Myocyte (in vitro differentiated cells): ENCODE results near the gene MARK2. TPM values are rescaled to one million over a fixed set of nuclear protein-coding genes. Genes with fewer than 3 reads are reported as not detected.
"Not testable (repeated sequence)": the region's sequence is repeated elsewhere in the genome, so short reads cannot be mapped to it uniquely, and the experiment has no call there.

Source experiments
- DNase-seq: peaks from one replicate; pipeline ENCODE4 v3.0.0-alpha.2; 2012; ENCODE audit warnings: low read depth
- polyA plus RNA-seq: library from polyadenylated mRNA; unstranded; fragments of >200 nt; gene quantifications from one replicate; pipeline ENCODE4 v1.2.1, GENCODE V29; 2012; ENCODE audit warnings: missing spikeins
- total RNA-seq: library from RNA; depleted of rRNA; stranded (reverse); fragments of >200 nt; gene quantifications from 2 replicates; pipeline ENCODE4 v1.2.3, GENCODE V29; 2014

Gene MARK2
- total RNA-seq = 23.2 and 25.4 TPM in 2 replicates
- 17.9 TPM for polyA plus RNA-seq

- peak; percentile 98 for DNase-seq
These were observed at the start of gene MARK2 for GRCh38 chr11:63838678-63839507. TSS of gene MARK2 (plus strand) at chr11:63839110. CDS start at chr11:63839507, 397 bp downstream.

DNA sequence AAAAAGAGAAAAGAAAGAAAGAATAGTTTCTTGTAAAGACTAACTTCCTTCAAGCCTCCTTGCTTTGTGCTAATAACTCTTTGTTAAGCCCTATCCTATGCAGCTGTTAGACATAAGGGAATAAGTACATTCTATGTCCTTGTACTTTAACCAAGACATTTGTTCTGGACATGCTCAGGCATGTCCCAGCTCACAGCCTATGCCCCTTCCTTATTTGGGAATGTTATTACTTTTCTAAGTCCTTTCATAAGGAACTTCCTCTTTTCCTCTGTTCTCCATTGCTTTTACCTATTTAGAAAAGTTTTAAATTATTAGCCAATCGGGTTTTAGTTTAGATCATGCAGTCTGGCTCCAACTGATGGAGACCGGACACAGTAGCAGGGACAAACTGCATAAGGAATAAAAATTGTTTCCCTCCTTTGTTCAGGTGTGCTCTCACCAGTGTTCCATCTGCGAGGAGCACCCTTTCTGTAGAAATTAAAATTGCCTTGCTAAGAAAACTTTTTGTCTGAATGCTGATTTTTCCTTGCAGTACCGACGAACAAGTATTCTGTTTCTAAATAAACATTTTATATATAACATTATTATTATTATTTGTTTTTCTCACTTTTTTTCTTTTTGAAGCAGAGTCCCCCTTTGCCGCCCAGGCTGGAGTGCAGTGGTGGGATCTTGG is 47.3 kb upstream of the MARK2 start:
- no peak for DNase-seq

DNA sequence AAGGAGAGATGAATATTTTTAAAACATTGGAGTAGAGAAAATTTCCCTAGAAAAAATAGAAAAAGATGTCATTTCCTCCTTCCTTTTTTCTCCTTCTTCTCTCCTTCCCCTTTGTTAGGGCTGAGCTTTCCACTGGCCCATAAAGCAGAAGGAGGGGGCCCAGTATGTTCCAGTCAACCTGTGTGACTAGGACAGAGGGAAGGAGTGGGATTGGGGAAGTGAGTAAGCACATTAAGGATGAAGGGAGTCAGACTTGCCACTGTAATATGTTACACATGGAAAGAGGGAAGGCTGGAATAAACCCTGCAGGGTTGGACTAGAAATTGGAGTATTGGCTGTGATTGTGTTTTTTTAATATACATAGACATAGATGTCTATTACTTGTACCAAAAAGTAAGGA is 45.7 kb upstream of the MARK2 start:
- no peak for DNase-seq

- no peak for DNase-seq
These were observed 43.8 kb upstream of the MARK2 start for GRCh38 chr11:63795066-63795465.

DNA sequence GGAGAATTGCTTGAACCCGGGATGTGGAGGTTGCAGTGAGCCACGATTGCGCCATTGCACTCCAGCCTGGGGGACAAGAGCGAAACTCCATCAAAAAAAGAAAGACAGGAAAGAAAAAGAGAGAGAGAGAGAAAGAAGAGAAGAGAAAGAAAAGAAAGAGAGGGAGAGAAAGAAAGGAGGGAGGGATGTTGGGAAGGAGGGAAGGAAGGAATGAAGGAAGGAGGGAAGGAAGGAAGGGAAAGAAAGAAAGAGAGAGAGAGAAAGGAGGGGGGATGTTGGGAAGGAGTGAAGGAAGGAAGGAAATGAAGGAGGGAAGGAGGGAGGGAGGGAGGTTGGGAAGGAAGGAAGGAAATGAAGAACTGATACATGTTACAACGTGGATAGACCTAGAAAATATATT is 38.0 kb upstream of the MARK2 start:
- no peak for DNase-seq

- peak; percentile 72 for DNase-seq
These were observed 36.1 kb upstream of the MARK2 start for GRCh38 chr11:63802637-63803414.

DNA sequence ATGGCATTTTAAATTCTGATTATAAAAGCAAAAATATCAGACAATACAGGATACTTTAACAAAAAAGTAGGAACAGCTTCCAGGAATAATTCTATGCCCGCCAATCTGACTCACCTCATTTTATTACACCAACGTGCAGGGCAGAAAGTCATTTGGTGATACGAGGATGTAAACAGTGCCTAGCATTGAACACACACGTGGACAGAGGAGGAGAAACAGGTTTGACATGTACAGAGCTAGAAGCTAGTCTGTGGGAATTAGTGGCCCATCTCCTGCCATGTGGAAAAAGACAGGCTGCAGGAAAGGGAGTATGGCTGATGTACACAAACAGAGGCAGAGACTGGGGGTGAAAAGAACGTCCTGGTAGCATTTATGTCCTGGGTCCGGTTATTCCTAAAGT is 34.7 kb upstream of the MARK2 start:
- DNase-seq = no peak

DNA sequence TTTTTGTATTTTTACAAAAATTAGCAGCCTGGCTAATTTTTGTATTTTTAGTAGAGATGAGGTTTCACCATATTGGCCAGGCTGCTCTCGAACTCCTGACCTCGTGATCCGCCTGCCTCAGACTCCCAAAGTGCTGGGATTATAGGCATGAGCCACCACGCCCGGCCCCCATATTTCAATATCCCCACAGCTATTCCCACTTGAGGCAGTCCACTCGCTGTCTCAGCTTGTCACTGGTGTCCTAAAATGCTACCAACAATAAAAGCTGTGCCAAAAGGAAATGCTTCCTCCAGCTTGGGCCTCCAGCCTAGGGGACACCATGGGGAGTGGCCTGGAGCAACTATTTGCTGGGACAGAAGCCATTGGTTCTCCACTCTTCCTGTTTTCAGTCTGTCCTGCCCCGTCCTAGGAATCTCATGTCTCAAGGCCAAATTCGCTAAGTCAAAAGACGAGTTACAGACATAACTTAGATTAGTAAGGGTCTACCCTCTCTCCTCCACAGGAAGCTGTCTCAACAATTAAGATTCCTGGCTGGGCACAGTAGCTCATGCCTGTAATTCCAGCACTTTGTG is 33.0 kb upstream of the MARK2 start:
- no peak for DNase-seq

DNA sequence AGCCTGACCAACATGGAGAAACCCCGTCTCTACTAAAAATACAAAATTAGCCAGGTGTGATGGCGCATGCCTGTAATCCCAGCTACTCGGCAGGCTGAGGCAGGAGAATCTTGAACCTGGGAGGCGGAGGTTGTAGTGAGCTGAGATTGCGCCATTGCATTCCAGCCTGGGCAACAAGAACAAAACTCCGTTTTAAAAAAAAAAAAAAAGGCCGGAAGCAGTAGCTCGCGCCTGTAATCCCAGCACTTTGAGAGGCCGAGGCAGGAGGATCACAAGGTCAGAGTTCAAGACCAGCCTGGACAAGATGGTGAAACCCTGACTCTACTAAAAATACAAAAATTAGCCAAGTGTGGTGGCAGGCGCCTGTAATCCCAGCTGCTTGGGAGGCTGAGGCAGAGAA is 28.5 kb upstream of the MARK2 start:
- not testable (repeated sequence) for DNase-seq

DNA sequence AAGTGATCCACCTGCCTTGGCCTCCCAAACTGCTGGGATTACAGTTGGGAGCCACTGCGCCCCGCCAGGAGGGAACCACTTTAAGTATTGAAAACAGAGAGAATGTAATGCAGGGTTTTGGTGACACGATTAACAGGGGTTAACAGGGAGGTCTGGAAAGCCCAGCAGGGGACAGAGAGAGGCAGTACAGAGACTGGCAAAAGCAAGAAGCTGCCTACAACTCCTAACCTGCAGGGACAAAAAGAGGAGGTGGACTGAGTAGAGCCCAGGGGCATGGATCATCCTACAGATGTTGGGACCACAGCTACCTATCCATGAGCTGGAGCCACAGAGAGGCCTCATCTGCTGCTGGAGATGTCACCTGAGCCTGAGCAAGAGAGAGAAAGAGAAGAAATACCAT is 27.4 kb upstream of the MARK2 start:
- DNase-seq = no peak

DNA sequence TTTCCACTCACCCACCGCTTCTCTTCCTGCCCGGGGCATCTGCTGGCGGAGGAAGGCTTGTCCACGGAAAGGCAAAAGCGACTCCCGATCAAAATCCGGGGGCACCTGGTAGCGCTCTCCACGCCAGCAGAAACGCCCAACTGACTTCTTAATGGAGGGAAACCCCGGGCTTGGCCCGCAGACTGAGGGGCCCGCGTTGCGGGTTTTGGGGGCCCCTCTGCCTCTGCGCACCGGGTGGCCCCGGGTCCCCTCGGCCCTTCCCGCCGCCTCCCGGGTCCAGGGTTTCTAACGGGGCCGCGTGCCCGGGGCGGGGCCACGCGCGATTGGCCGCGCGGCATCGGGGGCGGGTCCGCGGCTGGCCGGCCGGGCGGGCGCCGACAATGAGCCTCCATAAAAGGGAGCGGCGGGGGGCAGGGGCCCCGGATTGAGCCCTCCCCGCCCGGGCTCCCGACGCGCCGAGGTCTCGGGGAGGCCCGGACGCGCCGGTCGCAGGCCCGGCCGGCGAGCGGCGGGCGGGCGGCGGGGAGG is 25.8 kb upstream of the MARK2 start, which contains the start of gene SPINDOC:
Gene SPINDOC (plus strand): TSS at position 422 of the 528 bp plus-strand sequence. CDS start 231 bp downstream, outside the sequence.
- peak; percentile 79 for DNase-seq

DNA sequence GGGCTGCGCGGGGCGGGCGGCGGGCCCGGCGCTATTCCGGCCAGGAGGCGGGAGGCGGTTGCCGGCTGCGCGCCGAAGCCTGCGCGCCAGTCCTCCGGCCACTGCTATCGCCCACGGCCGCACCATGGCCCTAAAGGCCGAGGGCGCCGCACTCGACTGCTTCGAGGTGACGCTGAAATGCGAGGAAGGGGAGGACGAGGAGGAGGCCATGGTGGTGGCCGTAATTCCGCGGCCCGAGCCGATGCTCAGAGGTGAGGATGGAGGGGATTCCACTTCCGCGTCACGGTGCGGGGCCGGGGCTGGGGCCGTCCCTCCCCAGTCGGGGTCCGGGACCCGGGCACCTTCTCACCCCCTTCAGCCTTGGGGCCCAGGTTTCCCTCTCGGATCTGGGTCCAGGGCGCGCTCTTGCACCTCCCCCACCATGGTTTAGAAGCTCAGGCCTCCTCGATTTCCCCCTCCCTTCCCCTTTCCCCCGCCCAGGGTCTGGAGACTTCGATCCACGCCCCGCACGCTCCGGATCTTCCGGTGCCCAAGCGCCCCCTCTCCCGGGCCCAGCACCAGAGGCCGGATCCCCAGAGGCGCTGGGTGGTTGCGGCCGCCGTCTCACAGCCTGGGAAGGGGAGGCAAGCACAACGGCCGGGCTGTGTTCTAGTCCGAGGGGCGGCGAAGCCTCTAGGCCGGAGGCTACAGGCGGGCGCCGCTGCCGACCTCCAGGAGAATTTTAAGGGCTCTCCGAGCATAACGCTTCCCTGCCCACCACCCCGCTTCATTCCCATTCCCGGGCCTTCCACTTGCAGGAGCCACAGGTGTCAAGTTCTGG is 25.1 kb upstream of the MARK2 start:
- DNase-seq = peak; percentile 63

GRCh38 chr11:63814383-63814736 is 24.6 kb upstream of the MARK2 start:
- DNase-seq = peak; percentile 9

DNA sequence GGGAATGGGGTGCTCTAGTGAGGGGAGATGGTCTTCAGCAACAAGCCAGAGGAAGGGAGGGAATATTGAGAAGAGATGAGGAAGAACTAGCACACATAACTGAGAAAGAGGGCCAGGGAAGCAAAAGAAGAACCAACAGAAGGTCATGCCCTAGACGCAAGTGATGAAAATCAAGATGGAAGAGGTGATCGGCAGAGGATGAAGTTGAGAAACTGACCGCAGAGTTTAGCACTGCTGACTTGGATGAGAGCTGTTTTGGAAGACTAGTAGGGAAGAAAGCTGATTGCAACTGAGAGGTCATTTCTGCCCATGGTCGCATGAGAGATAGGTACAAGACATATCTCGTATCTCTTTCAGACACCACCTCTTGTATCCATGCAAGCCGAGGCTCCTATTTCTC is 22.7 kb upstream of the MARK2 start:
- no peak for DNase-seq

DNA sequence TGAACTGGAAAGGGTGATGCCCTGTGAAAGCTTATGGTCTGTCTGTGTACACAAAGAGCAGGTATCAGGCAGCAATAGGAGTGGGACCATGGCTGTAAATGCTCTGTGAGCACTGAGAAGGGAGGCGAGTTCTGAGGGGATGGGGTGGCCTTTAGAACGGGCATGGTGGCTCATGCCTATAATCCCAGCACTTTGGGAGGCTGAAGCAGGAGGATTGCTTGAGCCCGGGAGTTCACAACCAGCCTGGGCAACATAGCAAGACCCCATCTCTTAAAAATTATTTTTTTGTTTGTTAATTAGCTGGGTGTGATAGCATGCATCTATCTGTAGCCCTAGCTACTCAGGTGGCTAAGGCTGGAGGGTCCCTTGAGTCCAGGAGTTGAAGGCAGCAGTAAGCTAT is 22.2 kb upstream of the MARK2 start:
- DNase-seq = no peak

- DNase-seq = no peak
These were observed 21.0 kb upstream of the MARK2 start for GRCh38 chr11:63817758-63818498.

GRCh38 chr11:63818609-63819008 is 20.3 kb upstream of the MARK2 start:
- no peak for DNase-seq

GRCh38 chr11:63821411-63821810 is 17.5 kb upstream of the MARK2 start:
- DNase-seq = no peak

DNA sequence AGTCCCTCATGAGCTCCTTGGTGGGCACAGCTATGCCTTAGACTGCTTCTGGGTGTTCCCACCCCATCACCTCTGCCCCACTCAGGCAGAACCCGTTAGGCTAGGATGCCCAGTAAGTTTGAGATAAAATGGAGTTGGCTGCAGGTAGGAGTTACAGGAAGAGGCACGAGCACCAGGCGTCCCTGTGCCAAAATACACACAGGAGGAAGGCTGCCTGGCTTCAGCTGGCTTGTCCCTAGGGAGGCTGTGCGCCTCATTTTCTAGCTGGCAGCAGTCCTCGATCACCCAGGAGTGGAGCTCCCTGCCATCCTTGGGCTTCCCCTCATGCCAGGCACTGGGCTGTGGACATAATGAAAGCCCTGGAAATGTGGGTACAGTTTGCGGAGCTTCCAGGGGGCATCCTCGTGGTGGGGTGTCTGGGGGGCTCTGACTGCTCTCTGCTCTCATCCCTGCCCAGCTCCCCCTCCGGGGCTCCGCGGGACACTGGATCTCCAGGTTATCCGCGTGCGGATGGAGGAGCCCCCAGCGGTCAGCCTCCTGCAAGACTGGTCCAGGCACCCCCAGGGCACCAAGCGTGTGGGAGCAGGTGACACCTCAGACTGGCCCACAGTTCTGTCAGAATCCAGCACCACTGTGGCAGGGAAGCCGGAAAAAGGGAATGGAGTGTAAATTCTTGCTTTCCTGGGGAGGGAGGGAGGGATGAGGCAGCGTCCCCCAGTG is 12.3 kb upstream of the MARK2 start:
- no peak for DNase-seq
